HPDE6-E6E7 (cell line): Measurements from ENCODE around the gene MRLN.
"Not testable (repeated sequence)": the region's sequence is repeated elsewhere in the genome, so short reads cannot be mapped to it uniquely, and the experiment has no call there.

ENCODE experiments used
- DNase-seq: peaks from one replicate; pipeline ENCODE4 v3.0.0; 2011; ENCODE audit warnings: missing footprints; ENCODE audit errors: extremely low spot score

MRLN gene

DNA sequence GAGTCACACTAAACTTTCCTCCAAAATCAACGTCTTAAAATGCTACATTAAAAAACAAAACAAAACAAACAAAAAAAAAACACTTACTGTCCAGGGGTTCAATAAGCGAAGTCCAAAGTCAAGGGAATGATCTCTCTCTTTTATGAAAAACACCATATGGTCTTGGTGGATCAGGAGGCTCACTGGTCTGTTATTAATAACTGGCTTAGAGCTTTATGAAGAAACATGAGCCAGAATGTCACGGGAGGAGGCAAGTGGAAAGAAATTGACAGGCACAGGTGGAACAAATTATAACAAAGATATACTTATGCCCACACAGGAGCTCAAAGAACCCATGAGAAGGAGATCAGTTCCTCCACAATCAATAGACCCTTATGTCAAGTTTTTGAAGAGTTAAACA, at the start of gene MRLN:
TSS of gene MRLN (minus strand) at position 189 of the 400 bp plus-strand sequence.
- no peak for DNase-seq

DNA sequence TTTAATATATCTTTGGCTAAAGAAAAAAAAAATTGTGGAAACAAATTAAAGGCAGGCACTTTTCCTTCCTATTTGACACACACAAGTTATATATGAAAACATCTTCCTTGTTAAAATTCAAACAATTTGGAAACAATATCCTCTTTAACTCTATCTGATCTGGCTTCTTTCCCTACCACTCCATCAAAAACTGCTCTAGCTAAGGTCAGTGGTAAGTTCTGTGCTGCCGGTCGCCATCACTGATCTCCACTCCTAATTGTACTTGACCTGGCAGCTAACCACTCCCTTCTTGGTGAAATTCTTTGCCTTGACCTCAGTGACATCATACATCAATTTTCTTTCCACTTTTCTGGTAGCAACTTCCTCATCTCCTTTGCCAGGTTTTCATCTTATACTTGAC, 47.9 kb upstream of the MRLN start:
- DNase-seq: no peak

GRCh38 chr10:59799421-59799820, 46.2 kb upstream of the MRLN start:
- no peak for DNase-seq

GRCh38 chr10:59793919-59794318, 40.7 kb upstream of the MRLN start:
- DNase-seq: no peak

DNA sequence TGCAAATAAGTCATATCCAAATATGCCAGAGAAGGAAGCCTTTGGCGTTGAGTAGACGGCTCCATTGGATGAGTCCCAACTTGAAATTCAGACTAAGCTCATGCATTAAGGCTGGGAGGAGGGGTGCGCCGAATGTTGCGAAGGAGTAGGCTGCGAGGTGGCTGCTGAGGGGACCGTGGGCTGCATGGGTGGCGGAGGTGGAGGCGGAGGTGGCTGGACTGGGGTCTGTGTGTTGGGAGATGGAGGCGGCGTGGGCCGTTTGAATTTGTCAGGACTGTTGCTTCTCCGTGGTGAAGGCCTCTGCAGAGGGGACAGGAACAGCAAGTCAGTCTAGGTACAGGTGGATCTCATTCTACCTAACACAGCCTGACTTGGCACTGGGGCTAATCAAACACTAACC, 39.6 kb upstream of the MRLN start:
- DNase-seq: no peak

DNA sequence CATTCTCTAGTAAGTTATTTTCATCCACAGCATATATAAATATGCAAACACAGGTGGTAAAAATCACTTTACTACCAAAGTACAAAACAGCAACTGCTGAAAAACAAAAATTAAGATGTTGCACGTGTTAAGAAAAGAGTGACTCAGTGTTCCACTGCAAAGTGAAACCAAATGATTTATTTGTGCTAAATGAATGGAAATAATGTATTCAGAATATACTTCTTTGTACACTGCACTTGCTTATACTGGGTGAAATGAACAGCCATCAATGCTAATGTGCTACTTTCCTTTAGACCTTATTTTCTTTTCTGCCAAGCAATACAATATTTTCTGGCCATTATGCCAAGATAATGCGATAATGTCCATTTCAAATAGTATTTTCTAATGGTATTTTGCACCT, 38.3 kb upstream of the MRLN start:
- no peak for DNase-seq

- DNase-seq: not testable (repeated sequence)
Measured at GRCh38 chr10:59790080-59790479, 36.8 kb upstream of the MRLN start.

GRCh38 chr10:59788914-59789313, 35.7 kb upstream of the MRLN start:
- not testable (repeated sequence) for DNase-seq

GRCh38 chr10:59787032-59787431, 33.8 kb upstream of the MRLN start:
- not testable (repeated sequence) for DNase-seq

DNA sequence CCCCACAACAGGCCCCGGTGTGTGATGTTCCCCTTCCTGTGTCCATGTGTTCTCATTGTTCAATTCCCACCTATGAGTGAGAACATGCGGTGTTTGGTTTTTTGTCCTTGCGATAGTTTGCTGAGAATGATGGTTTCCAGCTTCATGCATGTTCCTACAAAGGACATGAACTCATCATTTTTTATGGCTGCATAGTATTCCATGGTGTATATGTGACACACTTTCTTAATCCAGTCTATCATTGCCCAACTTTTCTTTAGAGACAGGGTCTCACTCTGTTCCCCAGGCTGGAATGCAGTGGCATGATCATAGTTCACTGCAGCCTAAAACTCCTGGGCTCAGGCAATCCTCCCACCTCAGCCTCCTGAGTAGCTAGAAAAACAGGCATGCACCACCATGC, 32.2 kb upstream of the MRLN start:
- not testable (repeated sequence) for DNase-seq

- DNase-seq: no peak
Measured at GRCh38 chr10:59781511-59781910, 28.3 kb upstream of the MRLN start.

GRCh38 chr10:59779756-59780533, 26.7 kb upstream of the MRLN start:
- no peak for DNase-seq

- DNase-seq: no peak
Measured at GRCh38 chr10:59774451-59774850, 21.2 kb upstream of the MRLN start.

DNA sequence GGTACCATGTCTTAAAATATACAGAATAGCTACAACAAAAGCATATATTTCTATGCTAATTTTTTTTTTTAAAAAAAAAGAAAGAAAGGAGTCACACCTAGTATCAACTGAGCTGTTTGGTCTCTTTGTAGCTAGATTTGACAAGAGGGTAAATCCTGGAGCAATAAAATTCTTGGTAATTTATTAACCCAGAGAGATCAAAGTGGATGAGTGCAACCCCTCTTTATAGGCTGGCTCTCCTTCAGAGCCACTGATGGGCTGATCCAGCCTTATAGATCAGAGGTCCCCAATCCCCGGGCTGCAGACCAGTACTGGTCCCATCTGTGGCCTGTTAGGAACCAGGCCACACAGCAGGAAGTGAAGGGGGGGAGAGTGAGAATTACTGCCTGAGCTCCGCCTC, 19.8 kb upstream of the MRLN start:
- DNase-seq: no peak

DNA sequence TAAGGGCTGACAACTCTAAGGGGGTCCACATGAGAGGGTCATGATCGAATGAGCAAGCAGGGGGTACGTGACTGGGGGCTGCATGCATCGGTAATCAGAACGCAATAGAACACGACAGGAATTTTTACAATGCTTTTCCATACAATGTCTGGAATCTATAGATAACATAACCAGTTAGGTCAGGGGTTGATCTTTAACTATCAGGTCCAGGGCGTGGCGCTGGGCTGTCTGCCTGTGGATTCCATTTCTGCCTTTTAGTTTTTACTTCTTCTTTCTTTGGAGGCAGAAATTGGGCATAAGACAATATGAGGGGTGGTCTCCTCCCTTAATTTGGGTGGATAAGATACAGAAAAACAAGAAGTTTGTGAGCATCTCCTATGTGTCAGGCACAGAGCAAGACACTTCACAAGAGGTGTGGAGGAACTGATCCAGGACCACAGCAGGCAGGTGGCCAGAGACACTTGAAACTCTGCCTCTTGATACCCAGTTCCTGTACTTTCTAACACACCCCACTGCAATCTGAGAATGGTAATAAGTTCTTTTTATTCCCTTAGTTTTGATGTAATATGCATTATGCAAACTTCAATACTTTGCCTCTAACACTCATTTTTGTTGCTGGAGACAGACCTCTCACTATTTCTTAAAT, 18.0 kb upstream of the MRLN start:
- no peak for DNase-seq

GRCh38 chr10:59770689-59771088, 17.4 kb upstream of the MRLN start:
- DNase-seq: no peak

DNA sequence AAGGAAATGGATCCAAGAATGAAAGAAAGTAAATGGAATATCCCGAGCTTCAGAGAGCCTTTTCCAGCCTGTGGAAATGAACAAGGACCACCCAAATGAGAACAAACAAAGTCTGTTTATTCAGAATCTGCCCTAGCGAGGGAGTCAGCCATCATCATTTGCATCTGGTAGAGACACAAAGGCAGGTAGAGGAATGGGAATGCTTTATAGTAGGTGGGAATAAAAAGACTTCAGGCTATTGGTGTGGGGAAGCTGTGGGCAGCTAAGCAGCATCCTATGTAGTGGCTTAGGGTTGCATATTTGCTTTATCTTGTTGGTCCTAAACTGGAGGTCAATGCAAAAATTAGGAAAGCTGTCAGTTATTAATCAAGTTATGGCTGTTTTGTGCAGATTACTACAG, 9.2 kb upstream of the MRLN start:
- DNase-seq: no peak

DNA sequence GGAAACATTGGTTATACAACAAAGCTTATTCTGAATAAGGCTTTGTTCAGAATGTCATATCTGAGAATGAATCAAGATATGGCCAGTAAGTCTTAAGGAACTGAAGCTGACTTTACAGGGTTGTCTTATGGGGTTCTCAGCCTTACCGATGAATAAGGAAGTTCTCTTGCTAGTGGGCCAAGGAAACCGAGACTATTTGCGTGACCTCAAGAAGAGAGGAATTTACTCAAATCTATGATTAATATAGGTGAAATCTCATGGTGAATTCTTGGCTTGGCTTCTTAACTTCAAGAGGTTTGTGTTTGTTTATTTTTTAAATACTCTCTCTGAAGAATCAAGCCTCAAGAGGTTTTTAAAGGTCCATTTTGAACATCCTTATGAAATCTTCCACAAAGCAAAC, 4.7 kb upstream of the MRLN start:
- no peak for DNase-seq

DNA sequence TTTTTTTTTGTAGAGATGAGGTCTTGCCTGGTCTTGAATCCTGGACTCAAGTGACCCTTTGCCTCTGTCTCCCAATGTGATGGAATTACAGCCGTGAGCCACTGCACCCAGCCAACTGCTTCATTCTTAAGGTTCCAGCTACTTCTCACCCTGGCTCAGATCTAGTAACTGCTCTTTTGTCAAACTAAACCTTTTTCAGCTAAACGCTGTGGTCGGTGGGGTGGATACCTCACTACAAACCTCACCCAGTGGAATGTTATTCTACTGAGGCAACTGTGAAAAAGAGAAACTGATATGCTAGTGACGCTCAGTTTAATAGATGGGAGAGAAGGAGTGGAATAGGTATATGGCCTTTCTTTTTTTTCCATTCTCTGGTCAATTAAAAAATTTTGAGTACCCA, 1.7 kb upstream of the MRLN start:
- no peak for DNase-seq

DNA sequence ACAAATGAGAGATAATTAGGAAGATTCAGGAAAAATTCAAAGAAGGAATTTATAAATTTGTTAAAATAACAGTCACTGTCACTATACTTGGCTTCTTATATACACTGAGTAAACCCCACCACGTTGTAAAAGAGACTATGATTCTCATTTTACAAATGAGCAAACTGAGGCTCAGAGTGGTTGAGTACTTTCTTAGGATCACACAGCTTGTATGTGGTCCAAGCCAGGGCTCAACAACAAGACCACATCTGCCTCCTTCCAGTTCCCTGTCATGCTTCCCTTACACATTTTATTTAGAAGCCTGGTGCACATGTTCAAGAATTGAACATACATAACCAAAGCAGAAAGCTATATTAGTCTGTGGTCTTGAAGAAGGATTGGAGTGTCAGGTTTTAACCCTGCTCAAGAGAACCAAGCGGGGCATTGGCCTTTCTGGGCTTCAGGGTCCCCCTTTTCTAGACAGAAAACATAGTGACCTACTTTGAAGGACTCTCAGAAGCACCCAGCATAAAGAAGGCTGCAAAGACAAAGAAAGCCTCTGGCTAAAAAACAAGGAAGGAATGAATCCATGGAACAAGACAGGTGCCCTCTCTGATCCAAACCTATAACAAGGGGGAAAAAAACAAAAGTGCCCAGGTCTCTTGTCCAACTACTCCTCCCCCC, 846 bp downstream of the MRLN start:
- DNase-seq: no peak

GRCh38 chr10:59750155-59750945, 2.9 kb downstream of the MRLN start:
- no peak for DNase-seq

GRCh38 chr10:59748834-59749233, 4.4 kb downstream of the MRLN start:
- DNase-seq: no peak
